Dermis lymphatic vessel endothelial cell (primary cell): ENCODE results near the gene HDLBP. TPM values are rescaled to one million over a fixed set of nuclear protein-coding genes. Genes with fewer than 3 reads are reported as not detected.

ENCODE experiments used
- total RNA-seq: library from RNA; depleted of rRNA; stranded (reverse); fragments of >200 nt; gene quantifications from 2 replicates; pipeline ENCODE4 v1.2.1, GENCODE V29; 2014

HDLBP gene
- total RNA-seq, result 759 and 892 TPM in 2 replicates

GRCh38 chr2:241315093-241315878, at the start of gene HDLBP:
HDLBP (minus strand) TSS chr2:241315672; CDS start chr2:241266869, 48,803 bp downstream.

GRCh38 chr2:241355983-241356870, 40.8 kb upstream of the HDLBP start, which contains the start of gene FARP2:
FARP2 (plus strand) TSS chr2:241356285; CDS start chr2:241373108, 16,823 bp downstream.

GRCh38 chr2:241315879-241316631, 583 bp upstream of the HDLBP start, which contains the start of gene SEPTIN2:
SEPTIN2 (plus strand) TSS chr2:241315925; CDS start chr2:241324233, 8,308 bp downstream.

GRCh38 chr2:241188361-241189092, 126.9 kb downstream of the HDLBP start, which contains the start of gene ANO7:
ANO7 (plus strand) TSS chr2:241188677; CDS start chr2:241190064, 1,387 bp downstream.

Other genes starting within 250 kb of the HDLBP start
- gene MTERF4, start 213.4 kb downstream of the HDLBP start, total RNA-seq, result 32.1 and 82.8 TPM in 2 replicates
- 5.9 and 27.3 TPM in 2 replicates for gene PASK, start 166.2 kb downstream of the HDLBP start, total RNA-seq
- 42.2 and 73.9 TPM in 2 replicates for gene PPP1R7, start 165.2 kb downstream of the HDLBP start, total RNA-seq
- 1.2 and 3.0 TPM in 2 replicates for gene ANO7, start 127.0 kb downstream of the HDLBP start, total RNA-seq
- gene SEPTIN2, start 253 bp upstream of the HDLBP start, total RNA-seq, result 493 and 676 TPM in 2 replicates
- gene FARP2, start 40.6 kb upstream of the HDLBP start, total RNA-seq, result 42.1 and 56.5 TPM in 2 replicates
- gene STK25, start 192.9 kb upstream of the HDLBP start, total RNA-seq, result 212 and 304 TPM in 2 replicates
- 23.8 and 48.5 TPM in 2 replicates for gene BOK, start 243.1 kb upstream of the HDLBP start, total RNA-seq